Measurements from ENCODE around the gene OR8B3.

DNA sequence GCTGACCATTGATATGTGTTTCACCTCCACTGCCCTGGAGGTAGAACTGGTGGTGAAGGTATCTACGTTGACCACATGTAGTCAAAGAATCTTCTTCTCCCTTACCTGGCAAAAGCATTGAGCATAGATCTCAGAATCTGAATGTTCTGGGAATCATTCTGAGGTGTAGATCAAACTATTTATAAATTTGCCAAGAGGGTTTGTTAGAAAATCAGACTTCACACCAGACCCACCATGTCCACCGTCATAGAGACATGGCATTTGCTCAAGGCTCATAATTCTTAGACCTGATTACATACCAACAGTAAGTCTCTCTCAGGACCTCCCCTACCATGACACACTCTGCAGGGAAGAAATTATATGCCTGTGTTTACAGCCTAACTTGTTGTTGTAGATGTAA is 14.4 kb downstream of the OR8B3 start, which contains the start of gene OR8B2:
- TF ChIP-seq, protein P1, sequence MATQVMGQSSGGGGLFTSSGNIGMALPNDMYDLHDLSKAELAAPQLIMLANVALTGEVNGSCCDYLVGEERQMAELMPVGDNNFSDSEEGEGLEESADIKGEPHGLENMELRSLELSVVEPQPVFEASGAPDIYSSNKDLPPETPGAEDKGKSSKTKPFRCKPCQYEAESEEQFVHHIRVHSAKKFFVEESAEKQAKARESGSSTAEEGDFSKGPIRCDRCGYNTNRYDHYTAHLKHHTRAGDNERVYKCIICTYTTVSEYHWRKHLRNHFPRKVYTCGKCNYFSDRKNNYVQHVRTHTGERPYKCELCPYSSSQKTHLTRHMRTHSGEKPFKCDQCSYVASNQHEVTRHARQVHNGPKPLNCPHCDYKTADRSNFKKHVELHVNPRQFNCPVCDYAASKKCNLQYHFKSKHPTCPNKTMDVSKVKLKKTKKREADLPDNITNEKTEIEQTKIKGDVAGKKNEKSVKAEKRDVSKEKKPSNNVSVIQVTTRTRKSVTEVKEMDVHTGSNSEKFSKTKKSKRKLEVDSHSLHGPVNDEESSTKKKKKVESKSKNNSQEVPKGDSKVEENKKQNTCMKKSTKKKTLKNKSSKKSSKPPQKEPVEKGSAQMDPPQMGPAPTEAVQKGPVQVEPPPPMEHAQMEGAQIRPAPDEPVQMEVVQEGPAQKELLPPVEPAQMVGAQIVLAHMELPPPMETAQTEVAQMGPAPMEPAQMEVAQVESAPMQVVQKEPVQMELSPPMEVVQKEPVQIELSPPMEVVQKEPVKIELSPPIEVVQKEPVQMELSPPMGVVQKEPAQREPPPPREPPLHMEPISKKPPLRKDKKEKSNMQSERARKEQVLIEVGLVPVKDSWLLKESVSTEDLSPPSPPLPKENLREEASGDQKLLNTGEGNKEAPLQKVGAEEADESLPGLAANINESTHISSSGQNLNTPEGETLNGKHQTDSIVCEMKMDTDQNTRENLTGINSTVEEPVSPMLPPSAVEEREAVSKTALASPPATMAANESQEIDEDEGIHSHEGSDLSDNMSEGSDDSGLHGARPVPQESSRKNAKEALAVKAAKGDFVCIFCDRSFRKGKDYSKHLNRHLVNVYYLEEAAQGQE (IDR thresholded peaks at IDR 0.05; ENCODE audit: borderline replicate concordance) = no peak
- TF ChIP-seq, protein P2, sequence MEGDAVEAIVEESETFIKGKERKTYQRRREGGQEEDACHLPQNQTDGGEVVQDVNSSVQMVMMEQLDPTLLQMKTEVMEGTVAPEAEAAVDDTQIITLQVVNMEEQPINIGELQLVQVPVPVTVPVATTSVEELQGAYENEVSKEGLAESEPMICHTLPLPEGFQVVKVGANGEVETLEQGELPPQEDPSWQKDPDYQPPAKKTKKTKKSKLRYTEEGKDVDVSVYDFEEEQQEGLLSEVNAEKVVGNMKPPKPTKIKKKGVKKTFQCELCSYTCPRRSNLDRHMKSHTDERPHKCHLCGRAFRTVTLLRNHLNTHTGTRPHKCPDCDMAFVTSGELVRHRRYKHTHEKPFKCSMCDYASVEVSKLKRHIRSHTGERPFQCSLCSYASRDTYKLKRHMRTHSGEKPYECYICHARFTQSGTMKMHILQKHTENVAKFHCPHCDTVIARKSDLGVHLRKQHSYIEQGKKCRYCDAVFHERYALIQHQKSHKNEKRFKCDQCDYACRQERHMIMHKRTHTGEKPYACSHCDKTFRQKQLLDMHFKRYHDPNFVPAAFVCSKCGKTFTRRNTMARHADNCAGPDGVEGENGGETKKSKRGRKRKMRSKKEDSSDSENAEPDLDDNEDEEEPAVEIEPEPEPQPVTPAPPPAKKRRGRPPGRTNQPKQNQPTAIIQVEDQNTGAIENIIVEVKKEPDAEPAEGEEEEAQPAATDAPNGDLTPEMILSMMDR (IDR thresholded peaks at IDR 0.05; ENCODE audit: poor library complexity, severe bottlenecking) = no peak
- TF ChIP-seq POLR2AphosphoS5 (IDR thresholded peaks at IDR 0.05) (no peak), TAF1 (IDR thresholded peaks at IDR 0.05; ENCODE audit: low read depth) (no peak), EP300 (conservative IDR thresholded peaks at IDR 0.05; ENCODE audit: poor library complexity, severe bottlenecking) (no peak), EZH2 (IDR thresholded peaks at IDR 0.05; ENCODE audit: borderline replicate concordance, insufficient read depth, low read length, poor library complexity, severe bottlenecking) (no peak), MXI1 (conservative IDR thresholded peaks at IDR 0.05; ENCODE audit: poor library complexity, severe bottlenecking) (no peak), RAD21 (conservative IDR thresholded peaks at IDR 0.05) (no peak), SMC3 (conservative IDR thresholded peaks at IDR 0.05; ENCODE audit: poor library complexity) (no peak)

Measured in neural cell (in vitro differentiated cells).